DMS79 (cell line): ENCODE measurements around the gene TMEM54.

Experiments
- DNase-seq: peaks from one replicate; lab custom pipeline; 2025; lab: John Stamatoyannopoulos, UW

Gene TMEM54

GRCh38 chr1:32900956-32901822 lies at the start of gene TMEM54:
Gene TMEM54 (minus strand): TSS chr1:32901389. CDS start chr1:32901238, 151 bp downstream.
- no peak for DNase-seq

GRCh38 chr1:32949519-32949918 lies 48.3 kb upstream of the TMEM54 start:
- DNase-seq = no peak

GRCh38 chr1:32948905-32949304 lies 47.7 kb upstream of the TMEM54 start:
- no peak for DNase-seq

- peak; percentile 65 for DNase-seq
Observed at GRCh38 chr1:32948390-32948722, 47.2 kb upstream of the TMEM54 start.

GRCh38 chr1:32947669-32948389 lies 46.6 kb upstream of the TMEM54 start:
- DNase-seq = no peak

- no peak for DNase-seq
Observed at GRCh38 chr1:32946413-32946812, 45.2 kb upstream of the TMEM54 start.

- DNase-seq = no peak
Observed at GRCh38 chr1:32944180-32944579, 43.0 kb upstream of the TMEM54 start.

GRCh38 chr1:32939655-32940371 lies 38.6 kb upstream of the TMEM54 start:
- DNase-seq = no peak

- no peak for DNase-seq
Observed at GRCh38 chr1:32937061-32937460, 35.9 kb upstream of the TMEM54 start.

GRCh38 chr1:32934535-32934934 lies 33.3 kb upstream of the TMEM54 start:
- no peak for DNase-seq

GRCh38 chr1:32933742-32934322 lies 32.6 kb upstream of the TMEM54 start:
- DNase-seq = no peak

GRCh38 chr1:32931760-32932159 lies 30.6 kb upstream of the TMEM54 start:
- no peak for DNase-seq

- DNase-seq = no peak
Observed at GRCh38 chr1:32929366-32929765, 28.2 kb upstream of the TMEM54 start.

GRCh38 chr1:32928715-32929114 lies 27.5 kb upstream of the TMEM54 start:
- DNase-seq = no peak

- no peak for DNase-seq
Observed at GRCh38 chr1:32928285-32928684, 27.1 kb upstream of the TMEM54 start.

- DNase-seq = no peak
Observed at GRCh38 chr1:32927441-32927840, 26.3 kb upstream of the TMEM54 start.

- no peak for DNase-seq
Observed at GRCh38 chr1:32926562-32926961, 25.4 kb upstream of the TMEM54 start.

GRCh38 chr1:32925403-32926162 lies 24.4 kb upstream of the TMEM54 start:
- DNase-seq = peak; percentile 73

- DNase-seq = no peak
Observed at GRCh38 chr1:32924881-32925344, 23.7 kb upstream of the TMEM54 start.

- no peak for DNase-seq
Observed at GRCh38 chr1:32920833-32921232, 19.6 kb upstream of the TMEM54 start.
